Activated naive CD8-positive, alpha-beta T cell treated with anti-CD3 and anti-CD28 coated beads, Interleukin-2, amount 50 U/mL, for 24 hours (primary cell): ENCODE measurements around the gene PIGZ.

Source experiments
- ATAC-seq: fragments of 150-1000 bp; cut with Tn5 transposase; one replicate; pipeline ENCODE4 v1.10.0; 2021
- DNase-seq: peaks from one replicate; pipeline ENCODE4 v3.0.0; 2021
- H3K27ac Mint-ChIP-seq: one replicate; pipeline ENCODE4 v1.8.0; 2021; ENCODE audit warnings: mild to moderate bottlenecking, mixed read lengths
- H3K27me3 Mint-ChIP-seq: one replicate; pipeline ENCODE4 v1.8.0; 2021; ENCODE audit warnings: mixed read lengths
- H3K36me3 Mint-ChIP-seq: one replicate; pipeline ENCODE4 v1.8.0; 2021; ENCODE audit warnings: low read depth, mixed read lengths
- H3K4me1 Mint-ChIP-seq: one replicate; pipeline ENCODE4 v1.8.0; 2021; ENCODE audit warnings: mixed read lengths
- H3K4me3 Mint-ChIP-seq: one replicate; pipeline ENCODE4 v1.8.0; 2021; ENCODE audit warnings: mild to moderate bottlenecking, moderate library complexity, mixed read lengths
- H3K9me3 Mint-ChIP-seq: one replicate; pipeline ENCODE4 v1.8.0; 2021; ENCODE audit warnings: mixed read lengths

PIGZ gene

DNA sequence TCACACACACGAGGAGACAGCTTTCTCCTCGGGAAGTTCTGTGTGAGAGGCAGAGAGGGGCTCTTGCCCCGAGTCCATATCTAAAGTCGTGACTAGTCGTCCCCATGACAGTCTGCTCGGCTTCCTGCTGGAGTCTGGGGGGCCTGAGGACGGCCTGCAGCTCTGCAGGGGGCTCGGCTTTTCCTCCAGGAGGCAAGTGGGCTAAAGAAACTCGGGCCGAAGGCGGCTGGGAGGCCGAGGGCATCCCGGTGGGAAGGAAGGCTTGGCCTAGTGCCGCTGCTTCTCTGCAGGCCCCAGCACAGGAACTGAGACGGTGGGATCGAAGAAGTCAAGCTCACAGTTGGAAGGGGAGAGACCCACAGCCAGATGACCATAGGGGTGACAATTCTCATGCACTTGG is 25.4 kb upstream of the PIGZ start:
- no peaks in the 10 kb centered on the region for H3K4me1 Mint-ChIP-seq
- no peaks in the 10 kb centered on the region for H3K27me3 Mint-ChIP-seq
- no peak overlapping the region for H3K27ac Mint-ChIP-seq
- no peaks in the 10 kb centered on the region for H3K36me3 Mint-ChIP-seq
- no peak for DNase-seq
- H3K4me3 Mint-ChIP-seq, result no peak overlapping the region
- H3K9me3 Mint-ChIP-seq, result no peaks in the 10 kb centered on the region
- ATAC-seq, result no peak

DNA sequence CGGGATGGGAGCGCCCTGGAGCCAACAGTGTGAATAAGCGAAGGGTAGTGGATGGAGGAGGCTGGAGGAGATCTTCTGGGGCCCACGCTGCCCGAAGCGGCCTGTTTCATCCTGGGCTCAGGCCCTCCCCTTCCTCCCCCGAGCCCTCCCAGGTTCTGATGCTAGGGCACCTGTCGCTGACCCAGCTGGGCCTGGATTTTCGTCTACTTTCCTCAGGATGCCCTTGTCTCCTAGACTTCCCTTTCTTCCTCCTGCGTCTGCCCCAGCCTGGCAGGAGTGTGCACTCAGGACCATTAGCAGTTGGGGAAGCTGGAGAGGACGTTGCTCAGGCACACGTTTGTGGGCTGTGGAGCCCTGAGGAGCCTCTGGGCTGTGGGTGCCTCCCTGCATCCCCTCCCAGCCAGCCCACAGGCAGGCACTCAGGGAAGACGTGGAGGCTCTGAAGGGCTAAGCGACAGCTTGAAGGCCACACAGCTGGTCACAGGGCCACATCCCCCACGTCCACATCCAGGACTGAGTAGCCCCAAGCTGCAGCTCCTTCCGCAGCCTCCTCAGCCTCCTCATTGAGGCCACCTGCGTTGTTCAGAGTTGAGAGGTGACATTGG is 23.9 kb upstream of the PIGZ start:
- ATAC-seq, result no peak
- Mint-ChIP-seq H3K9me3 (no peaks in the 10 kb centered on the region), H3K27ac (no peak overlapping the region), H3K36me3 (no peaks in the 10 kb centered on the region), H3K27me3 (no peaks in the 10 kb centered on the region), H3K4me1 (no peaks in the 10 kb centered on the region), H3K4me3 (no peak overlapping the region)
- DNase-seq, result no peak

DNA sequence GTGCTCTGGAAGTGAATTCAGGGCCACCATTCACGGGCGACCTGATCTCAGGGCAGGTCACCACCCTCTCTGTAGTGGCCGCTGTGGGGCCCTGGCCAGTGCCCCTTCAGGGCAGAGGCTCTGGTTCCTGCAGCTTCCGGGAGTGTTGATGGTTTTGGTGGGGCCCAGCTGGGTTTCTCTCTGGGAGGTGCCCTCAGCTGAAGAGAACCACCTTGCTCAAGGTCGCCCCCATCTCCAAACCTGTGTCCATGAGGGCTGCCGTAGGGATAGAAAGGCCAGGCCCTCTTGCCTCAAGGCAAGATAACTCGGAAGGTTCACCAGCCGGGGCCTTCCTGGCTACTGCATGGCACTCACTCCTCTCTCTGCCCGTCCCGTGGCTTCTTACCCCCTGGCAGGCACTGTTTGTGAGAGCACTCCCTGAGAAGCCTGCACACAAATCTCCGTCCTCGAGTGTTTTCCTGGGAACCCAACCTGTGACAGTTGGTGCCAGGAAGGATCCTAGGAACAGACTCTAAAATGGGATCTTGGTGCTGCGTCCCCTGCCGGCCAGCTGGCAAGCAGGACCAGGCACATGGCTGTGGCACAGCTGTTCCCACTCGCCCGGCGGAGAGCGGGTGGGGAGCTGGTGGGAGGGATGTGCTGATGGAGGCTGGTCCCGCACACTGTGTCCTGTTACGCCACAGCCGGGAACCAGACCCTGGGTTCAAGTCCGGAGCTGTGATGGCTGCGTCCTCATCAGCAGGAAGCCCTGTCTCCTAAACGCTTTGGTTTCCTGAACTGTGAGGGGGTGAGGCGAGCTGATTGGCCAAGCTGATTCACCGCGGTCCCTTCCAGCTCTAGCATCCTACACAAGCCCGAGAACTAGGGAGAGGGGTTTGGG is 23.2 kb upstream of the PIGZ start:
- Mint-ChIP-seq H3K4me3 (no peak overlapping the region), H3K27ac (no peak overlapping the region), H3K27me3 (peaks cover under 1% of the 10 kb centered on the region), H3K36me3 (no peaks in the 10 kb centered on the region), H3K9me3 (no peaks in the 10 kb centered on the region), H3K4me1 (no peaks in the 10 kb centered on the region)
- DNase-seq (no peak), ATAC-seq (no peak)

DNA sequence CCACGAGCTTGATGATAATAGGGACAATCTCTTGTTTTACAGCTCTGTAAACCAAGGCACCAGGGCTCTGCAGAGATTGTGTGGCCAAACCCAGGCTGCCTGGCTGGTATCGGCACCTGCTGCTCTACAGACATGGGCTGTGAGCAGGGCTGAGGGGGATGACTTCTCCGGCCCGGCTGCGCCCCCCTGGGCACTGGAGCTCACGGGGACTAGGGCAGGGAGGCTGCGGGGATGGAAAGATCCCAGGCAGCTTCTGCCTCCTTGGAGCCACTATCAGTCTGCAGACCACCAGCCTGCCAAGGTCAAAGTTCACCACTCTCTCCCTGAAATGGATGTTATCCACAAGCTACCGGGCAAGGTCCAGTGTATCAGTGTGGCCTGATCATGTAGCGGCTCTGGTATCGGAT is 22.0 kb upstream of the PIGZ start:
- ATAC-seq (no peak), DNase-seq (no peak)
- H3K4me1 Mint-ChIP-seq, result no peaks in the 10 kb centered on the region
- no peaks in the 10 kb centered on the region for H3K9me3 Mint-ChIP-seq
- no peak overlapping the region for H3K4me3 Mint-ChIP-seq
- H3K27me3 Mint-ChIP-seq, result peaks cover 1% of the 10 kb centered on the region
- no peak overlapping the region for H3K27ac Mint-ChIP-seq
- no peaks in the 10 kb centered on the region for H3K36me3 Mint-ChIP-seq

DNA sequence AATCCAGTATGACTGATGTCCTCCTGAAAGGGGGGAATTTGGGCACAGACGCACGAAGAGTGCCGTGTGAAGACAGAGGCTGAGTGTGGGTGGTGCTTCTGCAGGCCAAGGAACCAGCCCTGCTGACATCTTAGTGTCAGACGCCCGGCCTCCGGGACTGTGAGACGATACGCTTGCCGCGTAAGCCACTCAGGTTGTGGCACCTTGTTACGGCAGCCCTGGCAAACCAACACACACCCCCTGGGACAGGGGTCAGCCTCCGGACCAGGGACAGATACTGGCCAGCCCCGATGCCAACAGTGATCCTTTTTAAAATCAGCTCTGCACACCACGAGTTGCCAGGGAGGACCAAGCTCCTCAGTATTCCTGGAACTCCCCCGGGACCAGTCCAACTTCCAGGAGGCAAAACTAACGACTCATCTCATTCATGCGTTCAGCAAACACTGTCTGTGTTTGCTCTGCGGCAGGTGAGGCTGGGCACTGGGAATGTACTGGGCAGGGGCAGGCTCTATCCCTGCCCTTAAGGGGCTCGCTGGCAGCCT is 21.2 kb upstream of the PIGZ start:
- H3K27me3 Mint-ChIP-seq, result peaks cover 7% of the 10 kb centered on the region
- H3K4me3 Mint-ChIP-seq, result no peak overlapping the region
- H3K9me3 Mint-ChIP-seq, result no peaks in the 10 kb centered on the region
- no peaks in the 10 kb centered on the region for H3K4me1 Mint-ChIP-seq
- no peak overlapping the region for H3K27ac Mint-ChIP-seq
- H3K36me3 Mint-ChIP-seq, result no peaks in the 10 kb centered on the region
- ATAC-seq (no peak), DNase-seq (no peak)

DNA sequence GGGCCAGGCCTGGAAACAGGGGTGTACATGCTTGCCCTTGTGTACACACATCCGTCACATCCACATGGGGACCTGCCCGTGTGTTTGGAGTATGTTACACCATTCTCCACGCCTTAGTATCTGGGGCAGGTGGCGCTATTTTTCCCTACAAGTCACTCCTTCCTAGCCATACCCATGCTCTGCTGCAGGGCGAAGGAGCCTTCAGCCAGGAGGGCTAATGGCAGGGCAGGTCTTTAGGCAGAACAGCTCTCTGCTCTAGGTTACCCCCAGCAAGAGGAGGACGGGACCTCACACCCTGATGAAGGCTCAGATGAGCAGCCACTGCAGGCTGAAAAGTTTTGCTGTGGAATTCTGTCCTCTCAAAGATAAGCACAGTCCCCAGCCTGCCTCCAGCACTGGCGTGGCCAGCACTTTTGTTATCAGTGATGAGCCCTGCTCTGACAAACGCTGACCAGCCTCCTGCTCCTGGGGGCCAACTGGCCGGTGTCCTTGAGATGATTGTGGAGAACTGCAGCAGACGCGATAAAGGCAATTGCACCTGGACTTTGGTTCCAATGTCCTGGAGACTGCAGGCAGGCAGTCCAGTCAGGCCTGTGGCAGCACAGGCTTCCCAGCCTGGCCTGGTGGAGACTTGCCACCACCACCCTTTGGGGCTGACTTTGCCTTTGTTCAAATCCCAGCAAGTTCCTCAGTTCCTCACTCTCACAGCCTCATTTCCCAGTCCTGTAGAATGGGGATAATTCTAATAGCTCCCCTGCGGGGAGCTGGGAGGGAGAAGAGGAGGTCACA is 19.8 kb upstream of the PIGZ start:
- Mint-ChIP-seq H3K4me1 (no peaks in the 10 kb centered on the region), H3K4me3 (no peak overlapping the region), H3K27ac (no peak overlapping the region), H3K9me3 (peaks cover 3% of the 10 kb centered on the region), H3K36me3 (peaks cover 2% of the 10 kb centered on the region), H3K27me3 (peaks cover 7% of the 10 kb centered on the region)
- no peak for ATAC-seq
- DNase-seq, result no peak

DNA sequence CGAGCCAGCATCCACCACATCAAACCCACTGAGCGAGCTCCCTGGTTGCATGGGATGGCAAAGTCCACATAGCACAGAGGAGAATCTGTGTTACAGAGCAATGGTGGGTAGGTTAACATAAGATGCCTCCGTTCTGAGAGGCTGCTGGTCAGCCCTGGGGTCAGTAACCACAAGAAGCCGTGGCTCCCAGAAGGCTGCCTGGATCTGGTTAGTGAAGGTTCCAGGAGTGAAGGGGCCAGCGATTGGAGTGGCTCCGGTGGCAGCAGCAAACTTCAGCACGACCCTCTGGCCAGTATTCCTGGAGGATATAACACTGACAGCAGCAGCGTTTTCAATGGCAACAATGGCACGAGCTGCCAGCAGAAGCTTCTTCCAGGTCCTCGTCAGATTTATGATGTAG is 18.4 kb upstream of the PIGZ start:
- no peak overlapping the region for H3K27ac Mint-ChIP-seq
- H3K9me3 Mint-ChIP-seq, result peaks cover 8% of the 10 kb centered on the region
- H3K4me1 Mint-ChIP-seq, result no peaks in the 10 kb centered on the region
- peaks cover 7% of the 10 kb centered on the region for H3K27me3 Mint-ChIP-seq
- peaks cover 6% of the 10 kb centered on the region for H3K36me3 Mint-ChIP-seq
- DNase-seq (no peak), ATAC-seq (no peak)
- H3K4me3 Mint-ChIP-seq, result no peak overlapping the region

DNA sequence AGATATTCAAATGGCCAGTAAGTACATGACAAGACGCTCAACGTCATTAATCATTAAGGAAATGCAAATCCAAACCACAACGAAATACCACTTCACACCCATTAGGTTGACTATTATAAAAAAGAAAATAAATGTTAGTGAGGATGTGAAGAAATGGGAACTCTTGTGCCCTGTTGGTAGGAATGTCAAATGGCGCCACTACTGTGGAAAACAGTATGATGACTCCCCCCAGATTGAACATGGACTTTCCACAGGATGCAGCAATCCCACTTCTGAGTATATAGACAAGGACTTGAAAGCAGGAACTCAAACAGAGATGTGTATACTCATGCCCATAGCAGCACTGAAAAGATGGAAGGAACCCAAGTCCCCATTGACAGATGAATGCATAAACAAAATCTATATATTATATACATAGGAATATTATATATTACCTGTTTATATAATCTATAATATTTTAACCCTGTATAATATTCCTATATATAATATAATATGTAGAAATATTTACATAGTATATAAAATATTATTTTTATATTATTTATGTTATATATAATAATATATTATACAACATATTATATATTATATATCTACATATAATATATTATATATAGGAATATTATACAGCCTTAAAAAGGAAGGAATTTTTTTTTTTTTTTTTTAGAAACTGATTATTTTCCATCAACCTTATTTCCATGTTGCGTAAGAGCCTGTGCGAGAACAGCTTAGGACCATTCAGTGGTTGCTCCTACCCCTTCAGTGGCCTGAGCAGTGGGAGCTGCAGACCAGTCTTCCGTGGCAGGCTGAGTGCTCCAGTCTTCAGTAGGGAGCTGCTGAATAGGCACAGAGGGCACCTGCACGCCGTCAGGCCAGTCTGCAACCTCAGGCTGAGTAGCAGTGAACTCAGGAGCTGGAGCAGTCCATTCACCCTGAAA is 17.6 kb upstream of the PIGZ start:
- no peaks in the 10 kb centered on the region for H3K4me1 Mint-ChIP-seq
- H3K27ac Mint-ChIP-seq, result no peak overlapping the region
- H3K27me3 Mint-ChIP-seq, result peaks cover 7% of the 10 kb centered on the region
- H3K9me3 Mint-ChIP-seq, result peaks cover 8% of the 10 kb centered on the region
- H3K36me3 Mint-ChIP-seq, result peaks cover 6% of the 10 kb centered on the region
- H3K4me3 Mint-ChIP-seq, result no peak overlapping the region
- ATAC-seq (no peak), DNase-seq (no peak)

DNA sequence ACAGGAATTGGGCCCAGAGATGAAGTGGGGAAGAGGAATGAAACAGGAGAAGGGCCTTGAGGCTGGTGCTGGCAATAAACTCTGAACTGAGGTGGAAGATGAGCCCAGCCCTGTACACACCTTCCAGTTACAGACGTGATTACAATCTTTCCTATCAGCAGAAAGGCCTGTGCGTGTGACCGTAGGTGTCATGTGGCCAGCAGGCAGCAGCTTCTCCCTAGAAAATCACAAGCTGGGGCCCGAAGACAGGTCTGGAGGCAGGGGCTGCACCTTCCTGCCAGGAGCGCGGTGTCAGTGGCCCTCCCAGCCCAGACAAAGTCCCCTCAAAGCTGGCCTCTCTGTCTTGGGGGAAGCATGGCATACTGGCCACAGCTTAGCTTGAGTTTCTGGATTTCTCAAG is 16.7 kb upstream of the PIGZ start:
- Mint-ChIP-seq H3K4me3 (no peak overlapping the region), H3K9me3 (peaks cover 8% of the 10 kb centered on the region), H3K36me3 (peaks cover 6% of the 10 kb centered on the region), H3K4me1 (no peaks in the 10 kb centered on the region), H3K27ac (no peak overlapping the region), H3K27me3 (peaks cover 7% of the 10 kb centered on the region)
- ATAC-seq (no peak), DNase-seq (no peak)

DNA sequence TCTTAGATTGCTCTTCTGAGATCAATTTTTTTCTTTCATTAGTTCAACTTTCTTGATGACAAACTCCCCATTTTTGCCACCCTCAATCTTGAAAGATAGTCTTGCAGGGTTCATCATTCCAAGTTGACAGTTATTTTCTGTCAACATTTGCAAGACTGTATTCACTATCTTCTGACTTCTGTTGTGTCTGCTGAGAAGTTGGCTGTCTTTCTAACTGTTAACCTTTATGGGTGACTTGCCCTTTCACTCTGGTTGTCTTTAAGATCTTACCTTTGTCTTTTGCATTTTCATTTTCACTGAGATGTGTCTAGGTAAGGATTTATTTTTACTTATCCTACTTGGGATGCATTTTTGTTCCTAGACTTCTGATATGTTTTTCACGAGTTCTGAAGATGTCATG is 14.6 kb upstream of the PIGZ start:
- ATAC-seq (no peak), DNase-seq (no peak)
- peaks cover 9% of the 10 kb centered on the region for H3K27me3 Mint-ChIP-seq
- peaks cover 4% of the 10 kb centered on the region for H3K4me1 Mint-ChIP-seq
- H3K36me3 Mint-ChIP-seq, result peaks cover 6% of the 10 kb centered on the region
- no peak overlapping the region for H3K4me3 Mint-ChIP-seq
- no peak overlapping the region for H3K27ac Mint-ChIP-seq
- peaks cover 8% of the 10 kb centered on the region for H3K9me3 Mint-ChIP-seq

DNA sequence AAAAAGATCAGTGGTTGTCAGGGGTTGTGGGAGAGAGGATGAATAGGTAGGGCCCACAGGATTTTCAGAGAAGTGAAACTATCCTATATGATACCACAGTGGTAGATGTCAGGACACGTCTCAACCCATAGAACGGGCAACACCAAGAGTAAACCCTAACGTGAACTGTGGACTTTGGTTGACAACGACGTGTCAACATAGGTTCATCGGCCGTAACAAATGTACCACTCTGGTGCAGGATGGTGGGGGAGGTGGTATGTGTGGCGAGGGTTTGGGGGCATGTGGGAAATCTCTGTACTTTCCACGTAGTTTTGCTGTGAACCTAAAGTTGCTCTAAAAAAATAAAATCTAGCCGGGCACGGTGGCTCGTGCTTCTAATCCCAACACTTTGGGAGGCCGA is 13.0 kb upstream of the PIGZ start:
- Mint-ChIP-seq H3K27ac (no peak overlapping the region), H3K4me3 (no peak overlapping the region), H3K4me1 (peaks cover 4% of the 10 kb centered on the region), H3K9me3 (peaks cover 8% of the 10 kb centered on the region), H3K36me3 (peaks cover 6% of the 10 kb centered on the region), H3K27me3 (peaks cover 8% of the 10 kb centered on the region)
- ATAC-seq (no peak), DNase-seq (no peak)

DNA sequence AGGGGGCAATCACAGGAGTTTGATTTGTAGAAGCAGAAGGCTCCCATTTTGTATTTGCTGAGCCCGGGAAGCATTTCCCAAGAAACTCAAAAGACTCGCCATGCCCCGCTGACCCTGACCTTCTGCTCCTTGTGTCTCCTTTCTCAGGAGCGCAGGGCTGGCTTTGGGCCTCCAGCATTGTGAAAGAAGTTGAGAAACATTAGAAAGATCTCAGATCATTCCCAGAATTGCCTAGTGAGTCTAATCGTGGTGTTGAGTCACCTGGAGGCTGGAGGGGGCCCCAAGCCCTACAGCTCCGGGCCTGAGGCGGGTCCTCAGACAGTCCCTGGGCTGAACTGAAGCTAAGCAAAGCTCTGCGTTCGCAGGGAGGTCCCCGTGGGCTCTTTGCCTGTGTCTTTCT is 10.9 kb upstream of the PIGZ start:
- ATAC-seq (no peak), DNase-seq (no peak)
- no peak overlapping the region for H3K27ac Mint-ChIP-seq

DNA sequence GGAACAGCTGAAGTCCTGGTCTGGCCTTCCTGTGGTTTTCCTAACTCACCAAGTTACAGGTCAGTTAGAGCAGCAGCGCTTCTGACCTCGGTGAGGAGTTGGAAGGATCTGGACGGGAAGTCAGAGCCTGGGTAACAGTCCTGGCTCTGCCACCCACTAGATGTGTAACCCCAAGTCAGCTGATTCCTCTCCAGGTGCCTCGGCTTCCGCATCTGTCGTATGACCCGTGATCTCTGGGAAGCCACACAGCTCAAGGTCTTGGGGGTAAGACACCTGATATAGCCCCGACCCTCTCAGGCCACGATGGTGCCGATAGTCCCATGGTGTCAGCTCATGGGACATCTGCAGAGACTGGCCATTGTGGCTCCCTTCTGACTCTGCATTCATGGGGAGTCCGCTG is 8.3 kb upstream of the PIGZ start:
- Mint-ChIP-seq H3K9me3 (no peaks in the 10 kb centered on the region), H3K27ac (no peak overlapping the region)
- DNase-seq, result no peak

More for the DNA sequence above, 10.9 kb upstream of the PIGZ start:
- peaks cover 8% of the 10 kb centered on the region for H3K9me3 Mint-ChIP-seq
- H3K4me3 Mint-ChIP-seq, result no peak overlapping the region
- H3K36me3 Mint-ChIP-seq, result peaks cover 6% of the 10 kb centered on the region
- H3K27me3 Mint-ChIP-seq, result peaks cover 3% of the 10 kb centered on the region
- peaks cover 4% of the 10 kb centered on the region for H3K4me1 Mint-ChIP-seq

DNA sequence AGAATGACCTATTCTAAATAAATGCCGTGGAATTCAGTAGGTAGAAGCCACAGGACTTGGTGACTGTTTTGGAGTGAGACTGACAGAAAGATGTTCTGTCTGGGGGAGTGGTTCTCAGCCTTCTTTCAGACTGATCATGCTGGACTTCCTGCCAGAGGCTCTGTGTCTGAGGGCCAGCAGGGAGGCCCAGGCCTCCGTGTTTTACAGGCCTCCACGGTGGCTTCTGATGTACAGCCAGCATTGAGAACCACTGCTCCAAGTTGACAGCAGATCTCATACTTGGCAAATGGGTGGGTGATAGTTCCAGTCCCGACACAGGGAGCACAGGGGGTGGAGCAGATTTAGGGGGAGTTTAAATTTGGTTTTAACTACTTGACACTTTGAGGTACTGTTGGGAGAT is 6.7 kb upstream of the PIGZ start:
- no peaks in the 10 kb centered on the region for H3K9me3 Mint-ChIP-seq
- H3K27me3 Mint-ChIP-seq, result peaks cover 14% of the 10 kb centered on the region
- H3K4me3 Mint-ChIP-seq, result no peak overlapping the region
- no peak for DNase-seq
- ATAC-seq, result no peak
- no peak overlapping the region for H3K27ac Mint-ChIP-seq
- peaks cover 6% of the 10 kb centered on the region for H3K4me1 Mint-ChIP-seq
- no peaks in the 10 kb centered on the region for H3K36me3 Mint-ChIP-seq

More for the DNA sequence above, 8.3 kb upstream of the PIGZ start:
- Mint-ChIP-seq H3K36me3 (no peaks in the 10 kb centered on the region), H3K4me3 (no peak overlapping the region), H3K27me3 (peaks cover 3% of the 10 kb centered on the region), H3K4me1 (peaks cover 4% of the 10 kb centered on the region)
- no peak for ATAC-seq
